Activated T-cell treated with anti-CD3 and anti-CD28 coated beads, Interleukin-2, amount 50 U/mL, for 1 hour (primary cell): ENCODE results near the gene CDSN.
A peak's percentile ranks its signal among the peaks of the same experiment; 100 is the strongest.

Source experiments
- DNase-seq: peaks from one replicate; pipeline ENCODE4 v3.0.0-alpha.2; 2020

CDSN gene

GRCh38 chr6:31144970-31145340 is 24.7 kb upstream of the CDSN start:
- no peak for DNase-seq

- DNase-seq: no peak
These were observed 24.2 kb upstream of the CDSN start for GRCh38 chr6:31144296-31144969.

- no peak for DNase-seq
These were observed 22.9 kb upstream of the CDSN start for GRCh38 chr6:31143148-31143547.

- no peak for DNase-seq
These were observed 22.1 kb upstream of the CDSN start for GRCh38 chr6:31142361-31142761.

- no peak for DNase-seq
These were observed 20.4 kb upstream of the CDSN start for GRCh38 chr6:31140643-31141042.

GRCh38 chr6:31139599-31139998 is 19.4 kb upstream of the CDSN start:
- DNase-seq: no peak

- DNase-seq: no peak
These were observed 18.7 kb upstream of the CDSN start, which contains the start of gene PSORS1C2 for GRCh38 chr6:31138982-31139381. TSS of gene PSORS1C2 (minus strand) at chr6:31139066. CDS start at chr6:31139026, 40 bp downstream.

GRCh38 chr6:31135710-31136109 is 15.5 kb upstream of the CDSN start:
- DNase-seq: no peak

- no peak for DNase-seq
These were observed 12.6 kb upstream of the CDSN start for GRCh38 chr6:31132806-31133205.

- no peak for DNase-seq
These were observed 11.3 kb upstream of the CDSN start for GRCh38 chr6:31131595-31131994.

- no peak for DNase-seq
These were observed 10.5 kb upstream of the CDSN start for GRCh38 chr6:31130751-31131150.

GRCh38 chr6:31129130-31129529 is 8.9 kb upstream of the CDSN start:
- no peak for DNase-seq

GRCh38 chr6:31128093-31128676 is 7.9 kb upstream of the CDSN start:
- DNase-seq: peak; percentile 78

- DNase-seq: no peak
These were observed 6.3 kb upstream of the CDSN start for GRCh38 chr6:31126396-31127175.

GRCh38 chr6:31125586-31126363 is 5.5 kb upstream of the CDSN start:
- DNase-seq: no peak

- DNase-seq: no peak
These were observed 4.9 kb upstream of the CDSN start for GRCh38 chr6:31125162-31125561.

- DNase-seq: no peak
These were observed 2.8 kb upstream of the CDSN start for GRCh38 chr6:31122791-31123706.

GRCh38 chr6:31121131-31121790 is 1.0 kb upstream of the CDSN start:
- no peak for DNase-seq

- DNase-seq: no peak
These were observed 2.1 kb downstream of the CDSN start for GRCh38 chr6:31118178-31118577.

- no peak for DNase-seq
These were observed 3.4 kb downstream of the CDSN start for GRCh38 chr6:31116661-31117385.
